HPDE6-E6E7 (cell line): ENCODE results near the gene FGF12.
A peak's percentile ranks its signal among the peaks of the same experiment; 100 is the strongest.

Experiments
- DNase-seq: peaks from one replicate; pipeline ENCODE4 v3.0.0; 2011; ENCODE audit warnings: missing footprints; ENCODE audit errors: extremely low spot score

FGF12 gene

GRCh38 chr3:192351441-192351840, 375.9 kb downstream of the FGF12 start:
- no peak for DNase-seq

GRCh38 chr3:192340031-192340430, 387.3 kb downstream of the FGF12 start:
- no peak for DNase-seq

GRCh38 chr3:192339214-192339613, 388.1 kb downstream of the FGF12 start:
- no peak for DNase-seq

GRCh38 chr3:192336286-192336685, 391.1 kb downstream of the FGF12 start:
- peak; percentile 3 for DNase-seq

DNA sequence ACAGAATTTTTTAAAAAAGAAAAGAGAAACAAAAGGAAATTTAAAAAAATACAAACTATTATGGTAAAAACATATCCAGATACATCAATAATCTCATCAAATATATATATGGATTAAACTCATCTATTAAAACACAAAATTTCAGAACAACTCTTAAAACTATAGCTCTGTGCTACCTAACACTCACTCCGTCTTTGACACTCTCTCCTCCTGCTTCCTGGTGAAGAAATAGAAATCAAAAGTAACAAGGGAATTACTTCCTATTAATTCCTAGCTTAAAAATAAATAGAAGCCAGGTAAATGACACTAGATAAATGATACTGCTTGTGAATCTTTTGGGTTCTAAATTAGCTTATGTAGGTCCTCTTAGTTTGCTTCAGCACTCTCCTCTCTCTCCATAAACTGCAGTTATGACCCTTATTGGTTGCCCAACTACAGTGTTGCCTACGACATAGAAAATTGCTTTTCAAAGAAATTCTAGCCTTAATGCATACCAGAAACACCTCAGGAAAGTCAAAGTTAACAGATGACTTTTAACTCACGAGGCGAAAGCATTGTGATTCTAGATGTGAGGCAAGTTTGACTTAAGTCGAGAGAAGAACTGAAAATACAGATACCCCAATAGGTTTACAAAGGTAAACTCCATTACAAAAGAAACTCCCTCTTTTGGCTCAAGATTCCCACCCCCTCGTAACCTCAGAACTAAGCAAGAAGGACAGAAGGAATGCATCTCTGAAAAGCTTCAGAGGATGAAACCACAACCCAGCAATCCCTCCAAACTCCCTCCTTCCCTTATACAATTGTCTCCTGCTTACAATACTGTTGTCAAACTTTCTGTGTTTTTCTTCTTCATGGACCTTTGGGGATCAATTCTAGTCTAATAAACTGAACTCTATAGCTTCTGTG, 394.7 kb downstream of the FGF12 start:
- no peak for DNase-seq

DNA sequence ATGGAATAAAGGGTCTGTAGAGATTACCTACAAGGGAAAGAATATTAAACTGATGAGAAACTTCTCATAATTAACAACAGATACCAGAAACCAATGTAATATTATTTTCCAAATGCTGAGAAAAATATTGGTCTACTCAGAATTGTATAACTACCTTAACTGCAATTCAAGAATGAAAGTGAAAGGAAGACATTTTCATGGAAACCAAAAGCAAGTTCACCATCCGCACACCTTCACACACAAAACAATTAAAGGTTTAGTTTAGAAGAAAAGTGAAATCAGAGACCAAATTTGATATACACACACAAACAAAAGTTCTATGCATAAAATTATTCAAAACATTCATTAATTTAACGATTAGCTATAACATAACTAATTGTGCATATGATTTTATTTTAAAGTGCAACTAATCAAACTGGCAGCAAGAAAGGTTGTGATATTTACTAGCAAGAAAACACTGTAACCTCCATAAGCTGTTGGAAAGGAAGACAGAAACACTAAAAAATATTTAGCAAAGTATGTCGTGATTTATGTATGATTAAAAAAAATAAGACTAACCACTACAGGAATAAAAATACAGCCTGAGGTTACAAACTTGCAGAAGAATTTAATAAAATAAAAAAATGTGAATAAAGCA, 395.5 kb downstream of the FGF12 start:
- DNase-seq = no peak

- no peak for DNase-seq
These were observed 400.7 kb downstream of the FGF12 start for GRCh38 chr3:192326656-192327055.

DNA sequence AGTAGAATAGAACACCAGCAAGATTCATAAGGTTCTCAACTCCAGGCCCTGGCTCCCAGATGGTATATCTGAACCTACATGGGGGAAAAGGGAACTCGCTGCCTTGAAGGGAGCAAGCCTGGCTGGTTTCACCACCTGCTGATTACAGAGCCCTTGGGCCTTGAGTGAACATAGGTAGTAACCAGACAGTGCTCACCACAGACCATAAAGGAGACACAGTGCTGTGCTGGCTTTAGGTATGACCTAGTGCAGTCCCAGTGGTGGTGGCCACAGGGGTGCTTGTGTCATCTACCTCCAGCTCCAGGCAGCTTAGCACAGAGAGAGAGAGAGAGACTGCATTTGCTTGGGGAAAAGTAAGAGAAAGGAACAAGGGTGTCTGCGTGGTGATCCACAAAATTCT, 409.8 kb downstream of the FGF12 start:
- no peak for DNase-seq

DNA sequence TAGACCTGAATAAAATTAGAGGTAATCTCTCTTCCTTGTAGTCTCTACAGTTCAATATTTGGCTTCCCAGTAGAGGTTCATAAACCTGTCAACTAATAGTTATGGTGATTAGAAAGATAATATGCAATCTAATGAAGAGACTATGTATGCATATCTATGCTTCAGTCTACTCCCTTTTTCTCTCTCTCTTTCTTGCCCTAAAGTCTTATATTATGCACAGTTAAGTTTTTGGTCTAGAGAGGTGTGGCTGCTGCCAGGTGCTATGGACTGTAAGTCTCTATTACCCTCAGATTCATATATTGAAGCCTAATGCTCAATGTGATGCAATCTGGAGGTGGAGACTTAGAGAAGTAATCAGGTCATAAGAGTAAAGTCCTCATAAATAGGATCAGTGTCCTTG, 413.7 kb downstream of the FGF12 start:
- no peak for DNase-seq

GRCh38 chr3:192307631-192308030, 419.7 kb downstream of the FGF12 start:
- no peak for DNase-seq

- no peak for DNase-seq
These were observed 424.1 kb downstream of the FGF12 start for GRCh38 chr3:192303235-192303634.

- no peak for DNase-seq
These were observed 424.6 kb downstream of the FGF12 start for GRCh38 chr3:192302721-192303120.

- no peak for DNase-seq
These were observed 427.4 kb downstream of the FGF12 start for GRCh38 chr3:192299921-192300320.

DNA sequence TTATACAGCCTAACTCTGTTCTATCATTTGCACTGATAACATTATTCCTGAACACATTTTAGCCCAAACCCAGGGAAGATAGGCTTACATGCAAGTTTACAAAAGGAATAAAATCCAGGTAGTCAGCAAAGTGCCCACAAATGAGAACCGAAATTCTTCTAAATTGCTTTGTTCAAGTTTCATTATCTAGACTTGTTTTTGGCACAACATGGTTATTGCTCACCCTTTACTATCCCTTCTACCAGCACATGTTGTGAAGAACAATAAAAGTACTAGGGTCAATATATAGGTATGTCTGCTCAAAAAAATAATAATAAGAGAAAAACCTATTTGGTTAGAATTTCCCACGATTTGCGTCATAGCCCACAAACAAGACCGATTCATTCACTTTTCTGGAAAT, 430.5 kb downstream of the FGF12 start:
- no peak for DNase-seq

- no peak for DNase-seq
These were observed 442.8 kb downstream of the FGF12 start for GRCh38 chr3:192284443-192285072.

DNA sequence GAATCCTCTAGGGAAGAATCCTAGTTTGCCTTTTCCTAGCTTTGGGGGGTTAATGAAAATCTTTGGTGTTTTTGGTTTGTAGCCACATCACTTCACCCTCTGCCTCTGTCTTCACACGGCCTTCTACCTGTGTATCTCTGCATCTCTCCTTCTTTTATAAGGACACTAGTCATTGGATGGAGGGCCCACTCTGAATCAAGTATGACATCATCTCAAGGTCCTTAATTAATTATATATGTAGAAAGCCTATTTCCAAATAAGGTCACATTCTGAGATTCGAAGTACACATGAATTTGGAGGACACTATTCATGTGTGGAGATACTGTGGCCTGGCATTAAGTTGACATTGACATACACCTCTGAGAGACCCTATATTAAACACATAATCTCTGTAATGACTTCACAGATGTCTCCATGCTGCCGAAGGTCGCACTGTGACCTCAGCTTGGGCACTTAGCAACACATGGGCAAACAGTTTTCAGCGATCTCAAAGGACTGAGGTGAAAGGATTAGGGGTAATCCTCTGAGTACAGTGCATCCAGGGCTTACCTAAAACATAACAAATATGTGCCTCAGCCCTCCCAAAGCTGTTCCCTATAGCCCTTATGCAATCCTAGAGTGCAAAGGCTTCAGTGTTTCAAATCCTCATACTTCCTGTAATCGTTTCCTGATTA, 446.0 kb downstream of the FGF12 start:
- no peak for DNase-seq

DNA sequence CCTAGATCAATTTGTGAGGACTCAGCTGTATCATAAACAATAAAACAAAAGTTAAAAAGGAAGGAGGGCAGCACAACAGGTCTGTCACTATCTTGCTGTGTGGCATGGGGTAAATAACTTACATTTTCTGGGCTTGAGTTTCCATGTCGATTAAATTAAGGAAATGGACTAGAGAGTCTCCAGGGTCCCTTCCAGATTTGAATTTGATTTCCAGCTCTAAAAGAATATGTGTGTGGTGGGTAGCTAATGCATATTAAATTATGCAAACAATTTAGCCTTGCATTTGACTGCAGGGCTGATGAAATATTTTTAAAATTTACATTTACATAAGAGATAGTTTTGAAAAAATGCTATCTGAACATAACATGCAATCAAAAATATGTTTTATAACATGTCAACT, 447.7 kb downstream of the FGF12 start:
- no peak for DNase-seq

- no peak for DNase-seq
These were observed 449.9 kb downstream of the FGF12 start for GRCh38 chr3:192277477-192277876.

- no peak for DNase-seq
These were observed 451.5 kb downstream of the FGF12 start for GRCh38 chr3:192275741-192276355.

DNA sequence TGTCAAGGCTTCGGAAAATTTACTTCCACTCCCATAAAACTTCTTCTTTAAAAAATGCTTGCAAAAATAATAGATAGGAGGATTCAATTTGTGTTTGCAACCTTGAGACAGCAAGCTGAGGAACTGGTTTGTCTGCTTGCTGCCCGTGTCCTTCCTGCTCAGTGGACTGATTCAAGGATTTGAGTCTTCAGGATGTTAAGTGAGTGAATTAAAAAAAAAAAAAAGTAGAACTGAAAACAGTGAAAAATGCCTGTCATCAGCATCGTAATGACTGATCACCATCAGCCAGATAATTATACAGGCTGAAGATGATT, 453.7 kb downstream of the FGF12 start:
- DNase-seq = peak; percentile 9

DNA sequence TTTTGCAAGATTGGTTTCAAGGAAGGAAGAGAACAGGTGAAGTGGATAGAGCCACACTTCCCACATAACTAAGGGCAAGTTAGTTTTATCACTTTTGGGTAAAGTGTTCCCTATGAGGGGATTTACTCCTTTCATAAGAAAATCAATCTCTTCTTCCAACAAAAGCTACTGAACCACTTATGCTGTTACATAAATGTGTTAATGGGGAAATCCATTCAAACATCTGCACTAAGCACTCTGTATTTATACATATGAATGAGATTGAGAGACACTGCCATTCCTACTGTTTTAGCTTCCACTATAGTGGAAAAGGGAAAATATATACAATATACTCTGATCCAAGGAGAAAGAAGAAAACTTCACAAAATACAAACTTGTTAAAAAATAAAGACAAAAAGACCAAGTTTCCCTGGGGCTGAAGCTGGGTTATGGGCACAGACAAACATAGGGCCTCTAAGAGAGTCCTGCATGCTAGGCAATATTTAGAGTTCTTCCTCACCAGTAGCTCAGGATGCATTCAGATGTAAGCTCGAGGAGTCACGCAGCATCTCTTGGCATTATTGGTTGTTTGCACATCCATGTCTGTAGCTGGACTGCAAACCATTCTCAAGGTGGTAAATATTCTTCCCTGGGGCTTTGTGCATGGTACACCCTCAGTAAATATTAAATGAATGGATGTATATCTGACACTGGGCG, 454.2 kb downstream of the FGF12 start:
- DNase-seq = no peak
